GM12801 (cell line): ENCODE data around the gene MGAT4A.

Source experiments
- CTCF ChIP-seq: IDR thresholded peaks from one replicate; pipeline ENCODE4 v1.5.1; 2011; ENCODE audit warnings: control low read depth; ENCODE audit not compliant: insufficient read length; ENCODE audit errors: extremely low read depth

Gene MGAT4A

DNA sequence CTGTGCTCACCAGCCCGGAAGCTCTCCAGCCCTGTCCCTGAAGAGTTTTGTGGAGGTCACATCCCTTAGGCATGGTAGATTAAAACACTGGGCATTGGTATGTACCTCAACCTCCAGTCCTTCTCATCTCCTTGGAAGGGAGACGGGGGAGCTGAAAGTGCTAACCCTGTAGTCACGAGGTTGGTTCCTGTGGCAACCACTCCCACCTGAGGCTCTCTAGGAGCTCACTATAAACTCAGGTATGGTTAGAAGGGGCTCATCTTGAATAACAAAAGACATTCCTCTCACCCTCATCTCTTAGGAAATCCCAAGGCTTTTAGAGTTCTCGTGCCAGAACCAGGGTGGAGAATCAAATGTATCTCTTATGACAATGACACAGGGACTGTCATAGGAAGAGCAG lies 43.0 kb upstream of the MGAT4A start:
- TF ChIP-seq CTCF, result no peak

DNA sequence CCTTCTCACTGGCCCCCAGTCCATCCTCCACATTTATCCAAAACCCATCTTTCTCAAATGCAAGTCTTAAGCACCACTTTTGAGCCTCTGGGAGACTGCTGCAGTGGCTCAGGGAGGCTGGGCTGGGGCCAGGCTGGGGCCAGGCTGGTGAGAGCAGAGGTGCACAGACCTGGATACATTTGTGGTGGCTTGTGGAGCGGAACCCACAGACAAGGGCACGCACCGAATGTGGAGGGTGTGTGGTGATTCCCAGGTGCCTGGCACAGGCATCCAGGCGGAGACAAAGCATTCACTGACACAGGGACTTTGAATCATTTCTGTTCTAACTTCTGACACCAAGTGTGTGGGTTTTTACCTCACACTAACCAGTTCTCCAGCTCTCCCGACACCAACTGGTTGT lies 42.2 kb upstream of the MGAT4A start:
- no peak for TF ChIP-seq CTCF

DNA sequence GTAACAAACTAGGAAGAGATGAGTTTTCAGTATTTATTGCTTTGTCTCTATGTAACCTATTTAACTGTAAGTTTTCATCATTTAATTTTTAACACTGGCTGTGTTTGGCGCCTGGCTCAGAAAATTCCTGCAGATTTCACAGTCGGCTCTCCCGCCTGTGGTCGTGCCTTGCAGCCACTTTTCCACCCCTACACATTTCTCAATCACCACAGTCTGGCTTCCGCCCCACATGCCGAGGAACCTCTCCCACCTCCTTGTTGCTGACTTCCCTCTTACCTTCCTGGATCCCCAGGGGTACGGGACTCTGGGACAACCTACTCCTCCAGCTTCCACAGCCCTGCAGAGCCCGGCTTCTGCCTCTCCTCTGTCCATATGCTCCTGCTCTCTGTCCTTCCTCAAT lies 41.6 kb upstream of the MGAT4A start:
- no peak for TF ChIP-seq CTCF

- TF ChIP-seq CTCF, result no peak
Measured at GRCh38 chr2:98771721-98772524, 41.0 kb upstream of the MGAT4A start.

DNA sequence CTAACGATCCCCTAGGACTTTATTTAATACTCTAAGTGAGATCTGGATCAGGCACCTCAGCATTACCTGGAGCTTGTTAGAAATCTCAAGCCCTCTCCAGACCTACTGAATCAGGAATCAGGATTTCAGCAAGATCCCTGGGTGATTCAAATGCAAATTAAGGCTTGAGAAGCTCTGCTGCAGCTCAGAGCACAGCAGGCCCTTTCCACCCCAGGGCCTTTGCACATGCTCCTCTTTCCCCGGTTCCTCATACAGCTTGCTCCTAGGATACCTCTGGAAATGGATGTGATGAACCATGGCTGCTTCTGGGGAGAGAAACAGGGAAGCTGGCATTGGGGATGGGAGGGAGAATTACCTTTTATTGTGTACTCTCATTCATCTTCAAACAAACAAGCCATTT lies 40.3 kb upstream of the MGAT4A start:
- no peak for TF ChIP-seq CTCF

GRCh38 chr2:98769784-98770183 lies 38.9 kb upstream of the MGAT4A start:
- no peak for TF ChIP-seq CTCF

DNA sequence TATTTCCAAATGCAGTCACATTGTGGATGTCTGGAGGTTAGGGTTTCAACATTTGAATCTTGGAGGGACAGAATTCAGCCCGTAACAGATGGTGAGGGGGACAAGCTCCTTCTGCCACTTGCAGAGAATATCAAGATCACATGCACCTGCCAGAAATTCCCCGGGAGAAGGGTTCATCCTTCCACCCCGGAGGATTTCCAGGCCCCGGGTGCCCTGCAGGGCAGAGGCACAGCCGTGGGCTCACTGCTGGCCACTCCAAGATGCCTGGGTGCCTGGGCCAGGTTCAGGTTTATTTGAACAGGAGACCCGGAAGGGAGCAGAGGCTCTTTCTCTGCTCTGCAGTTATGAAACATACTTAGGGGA lies 38.2 kb upstream of the MGAT4A start:
- TF ChIP-seq CTCF, result no peak
